MM.1S (cell line): ENCODE results near the gene C11orf86.

Experiments used
- CTCF ChIP-seq: fragments of 300-600 bp; sonication (generic); IDR thresholded peaks from 2 replicates; pipeline ENCODE4 v1.5.1; 2016; ENCODE audit warnings: antibody characterized with exemption, low read length, mixed read lengths
- EZH2 ChIP-seq: fragments of 300-600 bp; sonication (generic); optimal IDR thresholded peaks from 2 replicates; pipeline ENCODE3; 2017; ENCODE audit warnings: low read depth, mild to moderate bottlenecking, antibody characterized with exemption, low read length, mixed read lengths

GRCh38 chr11:67025750-67026149, 50.6 kb downstream of the C11orf86 start:
- no peak for TF ChIP-seq CTCF
- no peak for TF ChIP-seq EZH2
